ENCODE results near the gene XRN1. TPM values are rescaled to one million over a fixed set of nuclear protein-coding genes. Genes with fewer than 3 reads are reported as not detected.

Gene XRN1
- total RNA-seq, 5 donors from 2014 or later (not counting 1 experiment from before 2014, with no cell fraction given): 67.8 to 118 (median 84.0) TPM

DNA sequence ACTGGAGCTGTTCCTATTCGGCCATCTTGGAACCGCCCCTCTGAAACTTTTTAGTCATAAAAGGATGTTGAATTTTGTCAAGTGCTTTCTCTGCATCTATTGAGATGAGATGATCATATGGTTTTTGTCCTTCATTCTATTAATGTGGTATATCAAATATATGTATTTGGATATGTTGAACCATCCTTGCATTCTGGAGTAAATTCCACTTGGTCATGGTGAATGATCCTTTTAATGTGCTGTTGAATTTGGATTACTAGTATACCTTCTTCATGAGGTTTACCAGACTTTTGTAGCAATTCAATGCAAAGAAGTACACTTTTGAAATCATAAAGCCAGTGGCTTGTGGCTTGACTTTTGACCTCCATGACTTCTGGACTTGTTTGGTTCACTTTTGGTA, 33.4 kb upstream of the XRN1 start:
- H3K4me3 ChIP-seq (ENCODE audit: control insufficient read depth in 1 of 2, extremely low read depth in 1 of 2, low read length in 1 of 2): no peak overlapping the region
- no peak overlapping the region for H3K4me3 Mint-ChIP-seq
- no peaks in the 10 kb centered on the region for H3K27me3 Mint-ChIP-seq
- H3K27me3 ChIP-seq (replicated peaks in 1 of 2; ENCODE audit: control insufficient read depth in 2 of 2, extremely low read depth in 1 of 2, insufficient read depth in 2 of 2, low read length in 1 of 2): no peaks in the 10 kb centered on the region
- H3K9me3 ChIP-seq: peaks cover 3% of the 10 kb centered on the region
- peaks cover 3 to 39% of the 10 kb centered on the region in 2 donors for H3K36me3 ChIP-seq (ENCODE audit: control insufficient read depth in 2 of 2, extremely low read depth in 1 of 2, insufficient read depth in 1 of 2, low read length in 1 of 2)
- DNase-seq (no peak), ATAC-seq (replicated peaks in 1 of 4) (no peak)
- ChIA-PET POLR2A (no interaction called here), CTCF (no interaction called here)
- H3K27ac ChIP-seq (ENCODE audit: low read length): no peak overlapping the region
- WGBS (ENCODE audit: insufficient coverage): no CpG with 5 or more reads among the region's 2 CpGs
- H3K4me1 Mint-ChIP-seq: no peaks in the 10 kb centered on the region
- H3K4me1 ChIP-seq (ENCODE audit: control insufficient read depth in 1 of 2, extremely low read depth in 1 of 2, insufficient read depth in 2 of 2, low read length in 2 of 2): no peaks in the 10 kb centered on the region
- peaks cover 54% of the 10 kb centered on the region for H3K36me3 Mint-ChIP-seq
- no peak overlapping the region for H3K27ac Mint-ChIP-seq
- H3K9me3 Mint-ChIP-seq: peaks cover 2 to 6% (median 5%) of the 10 kb centered on the region in 3 donors

DNA sequence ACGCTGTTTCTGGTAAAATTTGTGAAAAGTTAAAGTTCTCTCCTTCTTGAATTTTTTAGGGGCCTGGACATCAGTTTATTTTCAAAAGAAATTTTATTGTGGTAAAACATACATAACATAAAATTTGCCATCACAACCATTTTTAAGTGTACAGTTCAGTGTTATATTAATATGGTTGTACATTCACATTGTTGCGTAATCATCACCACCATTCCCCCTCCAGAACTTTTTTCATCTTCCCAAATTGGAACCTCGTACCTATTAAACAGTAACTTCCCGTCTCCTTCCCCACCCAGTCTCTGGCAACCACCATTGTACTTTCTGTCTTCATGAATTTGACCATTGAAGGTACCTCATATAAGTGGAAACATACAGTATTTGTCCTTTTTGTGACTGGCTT, 23.0 kb upstream of the XRN1 start:
- H3K4me3 ChIP-seq (ENCODE audit: control insufficient read depth in 1 of 2, extremely low read depth in 1 of 2, low read length in 1 of 2): no peak overlapping the region
- no peaks in the 10 kb centered on the region for H3K4me1 Mint-ChIP-seq
- POLR2A ChIA-PET: interaction anchor here in 1 of 2 donors (1.0 kb wide), 1 partner anchor 172 kb away, joined by 3 read pairs; no protein-coding TSS in a partner anchor
- no peak overlapping the region for H3K4me3 Mint-ChIP-seq
- no peaks in the 10 kb centered on the region for H3K27me3 ChIP-seq (replicated peaks in 1 of 2; ENCODE audit: control insufficient read depth in 2 of 2, extremely low read depth in 1 of 2, insufficient read depth in 2 of 2, low read length in 1 of 2)
- no peaks in the 10 kb centered on the region for H3K27me3 Mint-ChIP-seq
- ATAC-seq (replicated peaks in 1 of 4) (no peak), DNase-seq (no peak)
- peaks cover 21% of the 10 kb centered on the region for H3K36me3 Mint-ChIP-seq
- WGBS (ENCODE audit: insufficient coverage): no CpG with 5 or more reads among the region's 4 CpGs
- no peaks in the 10 kb centered on the region for H3K36me3 ChIP-seq (ENCODE audit: control insufficient read depth in 2 of 2, extremely low read depth in 1 of 2, insufficient read depth in 1 of 2, low read length in 1 of 2)
- no peaks in the 10 kb centered on the region for H3K4me1 ChIP-seq (ENCODE audit: control insufficient read depth in 1 of 2, extremely low read depth in 1 of 2, insufficient read depth in 2 of 2, low read length in 2 of 2)
- no peak overlapping the region for H3K27ac ChIP-seq (ENCODE audit: low read length)
- H3K9me3 ChIP-seq: no peaks in the 10 kb centered on the region
- H3K9me3 Mint-ChIP-seq: peaks cover 0 to 5% (median 2%) of the 10 kb centered on the region in 3 donors
- H3K27ac Mint-ChIP-seq: no peak overlapping the region
- CTCF ChIA-PET: no interaction called here

GRCh38 chr3:142468456-142468855, 20.6 kb upstream of the XRN1 start:
- Histone ChIP-seq H3K36me3 (ENCODE audit: control insufficient read depth in 2 of 2, extremely low read depth in 1 of 2, insufficient read depth in 1 of 2, low read length in 1 of 2) (peaks cover 0 to 4% of the 10 kb centered on the region in 2 donors), H3K27me3 (replicated peaks in 1 of 2; ENCODE audit: control insufficient read depth in 2 of 2, extremely low read depth in 1 of 2, insufficient read depth in 2 of 2, low read length in 1 of 2) (no peaks in the 10 kb centered on the region), H3K4me1 (ENCODE audit: control insufficient read depth in 1 of 2, extremely low read depth in 1 of 2, insufficient read depth in 2 of 2, low read length in 2 of 2) (no peaks in the 10 kb centered on the region), H3K4me3 (ENCODE audit: control insufficient read depth in 1 of 2, extremely low read depth in 1 of 2, low read length in 1 of 2) (no peak overlapping the region), H3K9me3 (no peaks in the 10 kb centered on the region), H3K27ac (ENCODE audit: low read length) (no peak overlapping the region)
- POLR2A ChIA-PET: interaction anchor here in 1 of 2 donors (0.5 kb wide), 1 partner anchor 42 kb away, joined by 3 read pairs; no protein-coding TSS in a partner anchor
- ATAC-seq (replicated peaks in 1 of 4) (no peak), DNase-seq (no peak)
- H3K4me3 Mint-ChIP-seq: no peak overlapping the region
- no peaks in the 10 kb centered on the region for H3K27me3 Mint-ChIP-seq
- WGBS (ENCODE audit: insufficient coverage): no CpG with 5 or more reads among the region's 4 CpGs
- CTCF ChIA-PET: no interaction called here
- no peaks in the 10 kb centered on the region for H3K4me1 Mint-ChIP-seq
- no peak overlapping the region for H3K27ac Mint-ChIP-seq
- H3K36me3 Mint-ChIP-seq: peaks cover 19% of the 10 kb centered on the region
- H3K9me3 Mint-ChIP-seq: no peaks in the 10 kb centered on the region

- no peak overlapping the region for H3K4me3 Mint-ChIP-seq
- ATAC-seq (replicated peaks in 1 of 4) (no peak), DNase-seq (no peak)
- peaks cover 14% of the 10 kb centered on the region for H3K36me3 Mint-ChIP-seq
- H3K9me3 ChIP-seq: no peaks in the 10 kb centered on the region
- H3K27ac ChIP-seq (ENCODE audit: low read length): no peak overlapping the region
- ChIA-PET POLR2A (interaction anchor here in 1 of 2 donors (0.5 kb wide), 1 partner anchor 42 kb away, joined by 3 read pairs; no protein-coding TSS in a partner anchor), CTCF (no interaction called here)
- no peaks in the 10 kb centered on the region for H3K27me3 Mint-ChIP-seq
- H3K4me1 Mint-ChIP-seq: no peaks in the 10 kb centered on the region
- H3K27ac Mint-ChIP-seq: no peak overlapping the region
- H3K36me3 ChIP-seq (ENCODE audit: control insufficient read depth in 2 of 2, extremely low read depth in 1 of 2, insufficient read depth in 1 of 2, low read length in 1 of 2): peaks cover 0 to 7% of the 10 kb centered on the region in 2 donors
- no peak overlapping the region for H3K4me3 ChIP-seq (ENCODE audit: control insufficient read depth in 1 of 2, extremely low read depth in 1 of 2, low read length in 1 of 2)
- H3K4me1 ChIP-seq (ENCODE audit: control insufficient read depth in 1 of 2, extremely low read depth in 1 of 2, insufficient read depth in 2 of 2, low read length in 2 of 2): no peaks in the 10 kb centered on the region
- no peaks in the 10 kb centered on the region for H3K27me3 ChIP-seq (replicated peaks in 1 of 2; ENCODE audit: control insufficient read depth in 2 of 2, extremely low read depth in 1 of 2, insufficient read depth in 2 of 2, low read length in 1 of 2)
- WGBS (ENCODE audit: insufficient coverage): no CpG with 5 or more reads among the region's 3 CpGs
- H3K9me3 Mint-ChIP-seq: no peaks in the 10 kb centered on the region
These were observed 19.9 kb upstream of the XRN1 start for GRCh38 chr3:142467768-142468167.

GRCh38 chr3:142460689-142461088, 12.9 kb upstream of the XRN1 start:
- no peak for DNase-seq
- no peak overlapping the region for H3K4me3 Mint-ChIP-seq
- H3K36me3 Mint-ChIP-seq: peaks cover 24% of the 10 kb centered on the region
- H3K4me1 Mint-ChIP-seq: no peaks in the 10 kb centered on the region
- ChIA-PET POLR2A (no interaction called here), CTCF (no interaction called here)
- no peak overlapping the region for H3K27ac Mint-ChIP-seq
- Histone ChIP-seq H3K27ac (ENCODE audit: low read length) (no peak overlapping the region), H3K36me3 (ENCODE audit: control insufficient read depth in 2 of 2, extremely low read depth in 1 of 2, insufficient read depth in 1 of 2, low read length in 1 of 2) (peaks cover 5 to 40% of the 10 kb centered on the region in 2 donors), H3K4me3 (ENCODE audit: control insufficient read depth in 1 of 2, extremely low read depth in 1 of 2, low read length in 1 of 2) (no peak overlapping the region), H3K27me3 (replicated peaks in 1 of 2; ENCODE audit: control insufficient read depth in 2 of 2, extremely low read depth in 1 of 2, insufficient read depth in 2 of 2, low read length in 1 of 2) (no peaks in the 10 kb centered on the region), H3K4me1 (ENCODE audit: control insufficient read depth in 1 of 2, extremely low read depth in 1 of 2, insufficient read depth in 2 of 2, low read length in 2 of 2) (no peaks in the 10 kb centered on the region), H3K9me3 (no peaks in the 10 kb centered on the region)
- H3K9me3 Mint-ChIP-seq: no peaks in the 10 kb centered on the region
- no CpG with 5 or more reads among the region's 3 CpGs for WGBS (ENCODE audit: insufficient coverage)
- no peak for ATAC-seq (replicated peaks in 1 of 4)
- H3K27me3 Mint-ChIP-seq: no peaks in the 10 kb centered on the region

DNA sequence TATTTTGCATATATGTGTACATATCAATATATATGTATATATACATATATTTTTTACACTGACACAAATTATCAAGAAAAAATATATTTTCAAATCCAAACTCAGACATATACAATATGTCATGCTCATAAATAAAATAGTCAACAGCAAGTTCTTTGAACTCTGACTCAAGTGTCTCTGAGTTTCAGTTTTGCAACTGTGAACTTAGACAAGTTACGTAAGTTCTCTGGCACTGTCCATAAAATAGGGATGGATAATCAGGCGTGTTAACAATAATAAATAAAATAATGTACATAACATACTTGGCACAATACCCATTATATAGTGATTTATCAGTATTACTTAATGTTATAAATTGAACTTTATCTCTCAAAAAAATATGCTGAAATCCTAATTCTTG, 12.1 kb upstream of the XRN1 start:
- POLR2A ChIA-PET: no interaction called here
- peaks cover 29% of the 10 kb centered on the region for H3K36me3 Mint-ChIP-seq

GRCh38 chr3:142459096-142459495, 11.3 kb upstream of the XRN1 start:
- Histone ChIP-seq H3K4me1 (ENCODE audit: control insufficient read depth in 1 of 2, extremely low read depth in 1 of 2, insufficient read depth in 2 of 2, low read length in 2 of 2) (no peaks in the 10 kb centered on the region), H3K36me3 (ENCODE audit: control insufficient read depth in 2 of 2, extremely low read depth in 1 of 2, insufficient read depth in 1 of 2, low read length in 1 of 2) (peaks cover 5 to 40% of the 10 kb centered on the region in 2 donors), H3K4me3 (ENCODE audit: control insufficient read depth in 1 of 2, extremely low read depth in 1 of 2, low read length in 1 of 2) (no peak overlapping the region), H3K9me3 (no peaks in the 10 kb centered on the region), H3K27me3 (replicated peaks in 1 of 2; ENCODE audit: control insufficient read depth in 2 of 2, extremely low read depth in 1 of 2, insufficient read depth in 2 of 2, low read length in 1 of 2) (no peaks in the 10 kb centered on the region), H3K27ac (ENCODE audit: low read length) (no peak overlapping the region)
- no peak overlapping the region for H3K4me3 Mint-ChIP-seq
- no CpG with 5 or more reads among the region's 3 CpGs for whole genome bisulfite sequencing (ENCODE audit: insufficient coverage)
- no peak overlapping the region for H3K27ac Mint-ChIP-seq
- H3K9me3 Mint-ChIP-seq: no peaks in the 10 kb centered on the region
- ATAC-seq (replicated peaks in 1 of 4) (no peak), DNase-seq (no peak)
- H3K4me1 Mint-ChIP-seq: no peaks in the 10 kb centered on the region
- POLR2A ChIA-PET: no interaction called here
- CTCF ChIA-PET: no interaction called here
- peaks cover 30% of the 10 kb centered on the region for H3K36me3 Mint-ChIP-seq
- no peaks in the 10 kb centered on the region for H3K27me3 Mint-ChIP-seq

More for the DNA sequence above, 12.1 kb upstream of the XRN1 start:
- H3K4me1 ChIP-seq (ENCODE audit: control insufficient read depth in 1 of 2, extremely low read depth in 1 of 2, insufficient read depth in 2 of 2, low read length in 2 of 2): no peaks in the 10 kb centered on the region
- Mint-ChIP-seq H3K4me1 (no peaks in the 10 kb centered on the region), H3K4me3 (no peak overlapping the region), H3K27ac (no peak overlapping the region), H3K27me3 (no peaks in the 10 kb centered on the region), H3K9me3 (no peaks in the 10 kb centered on the region)
- no peak for ATAC-seq (replicated peaks in 1 of 4)
- no peak overlapping the region for H3K27ac ChIP-seq (ENCODE audit: low read length)
- no peaks in the 10 kb centered on the region for H3K27me3 ChIP-seq (replicated peaks in 1 of 2; ENCODE audit: control insufficient read depth in 2 of 2, extremely low read depth in 1 of 2, insufficient read depth in 2 of 2, low read length in 1 of 2)
- no CpG with 5 or more reads among the region's 2 CpGs for WGBS (ENCODE audit: insufficient coverage)
- H3K36me3 ChIP-seq (ENCODE audit: control insufficient read depth in 2 of 2, extremely low read depth in 1 of 2, insufficient read depth in 1 of 2, low read length in 1 of 2): peaks cover 5 to 37% of the 10 kb centered on the region in 2 donors
- DNase-seq: no peak
- CTCF ChIA-PET: no interaction called here
- no peaks in the 10 kb centered on the region for H3K9me3 ChIP-seq
- no peak overlapping the region for H3K4me3 ChIP-seq (ENCODE audit: control insufficient read depth in 1 of 2, extremely low read depth in 1 of 2, low read length in 1 of 2)

Data from T-cell (primary cell).